Psoas muscle (tissue), 8 donors: ENCODE measurements around the gene RAB11FIP3. TPM values are rescaled to one million over a fixed set of nuclear protein-coding genes. Genes with fewer than 3 reads are reported as not detected.
"Not testable (repeated sequence)": the region's sequence is repeated elsewhere in the genome, so short reads cannot be mapped to it uniquely, and the experiment has no call there.

Experiments used
- ATAC-seq, 4 donors: fragments of 200-7000 bp; cut with Tn5 transposase; one replicate each; pipeline ENCODE4 v1.9.1; 2020; ENCODE audit warnings: moderate library complexity in 3 of 4, mild to moderate bottlenecking in 2 of 4
- DNase-seq, 2 donors: peaks; one replicate each; pipeline ENCODE4 v3.0.0-alpha.2; 2020
- H3K27ac ChIP-seq: fragments of 200-600 bp; one replicate; pipeline ENCODE4 v1.8.0; 2022
- H3K27me3 ChIP-seq, 3 donors: fragments of 200-600 bp in 1 of 3; one replicate each; pipeline versions ENCODE4 v1.6.1 to v1.8.0; 2013 to 2022; ENCODE audit warnings: low read length in 2 of 3, mild to moderate bottlenecking in 2 of 3, moderate library complexity in 1 of 3; ENCODE audit not compliant: insufficient read depth in 3 of 3
- H3K36me3 ChIP-seq, 2 donors: fragments of 200-600 bp in 1 of 2; one replicate each; pipeline versions ENCODE4 v1.6.1 to v1.8.0; 2013 to 2022; ENCODE audit warnings: low read depth in 1 of 2, mild to moderate bottlenecking in 1 of 2, moderate library complexity in 1 of 2; ENCODE audit not compliant: insufficient read depth in 1 of 2
- H3K4me1 ChIP-seq: fragments of 200-600 bp; one replicate; pipeline ENCODE4 v1.8.0; 2022
- H3K4me3 ChIP-seq: fragments of 200-600 bp; one replicate; pipeline ENCODE4 v1.8.0; 2022; ENCODE audit warnings: mild to moderate bottlenecking
- H3K9me3 ChIP-seq: fragments of 200-600 bp; one replicate; pipeline ENCODE4 v1.8.0; 2022
- CTCF ChIP-seq: fragments of 200-600 bp; IDR thresholded peaks from one replicate; pipeline ENCODE4 v1.8.0; 2022; ENCODE audit warnings: antibody characterized with exemption
- WGBS, 3 donors: extraction: QIAGEN DNeasy Blood & Tissue Kit; methylation state at CpG; one replicate each; pipeline versions ENCODE4 v1.1.6 to v1.1.7; 2013; 5-methylcytosine and 5-hydroxymethylcytosine counted together
- intact Hi-C, 2 donors: fragments of 100-400 bp; cut with DNase I; formaldehyde crosslinking; loops; one replicate each; pipeline versions ENCODE4 v1.11.0 to v1.14.2; 2022
- polyA plus RNA-seq, 3 donors: library from polyadenylated mRNA; stranded (reverse); fragments of 200-250 nt; gene quantifications; one replicate each; pipeline ENCODE4 v1.2.3, GENCODE V29; 2013
- total RNA-seq, 4 donors: library from RNA; stranded (reverse); fragmentation: NEBNext Ultra II Directional in 2 of 4; extraction: Animal tissue kit (Norgen Biotek cat#: 25700) in 2 of 4; gene quantifications; one replicate each; pipeline versions ENCODE4 v1.2.1 to v1.2.4, GENCODE V29; 2021 to 2023
- donor health status: healthy with polysubstance abuse.
- donor health status: DM: no; HTN: no; CAD: no; lungs with moderate emphysema.
- donor health status: Bipolar disorder and iron deficiency.
- donor health status: healthy.
- donor health status: DM: yes; HTN: yes; CAD: no.
- donor health status: DM: no; HTN: no; CAD: no.
- donor health status: DM: no; HTN: no; CAD: no.
- donor health status: DM: yes; HTN: yes; CAD: no.

RAB11FIP3 gene
- total and polyA plus RNA-seq, 7 donors: 20.3 to 89.5 (median 44.7) TPM

GRCh38 chr16:460787-461186 lies 35.3 kb downstream of the RAB11FIP3 start:
- intact Hi-C loops: no loop called here
- H3K27ac ChIP-seq: no peak overlapping the region
- DNase-seq (no peak), ATAC-seq (peak in 1 of 4 donors; percentile 11)
- no peak overlapping the region for H3K4me3 ChIP-seq
- WGBS, 3 donors: 85 to 90% (median 87%) methylated on average over 20 of the region's 20 CpGs
- H3K27me3 ChIP-seq: no peaks in the 10 kb centered on the region
- peaks cover 16% of the 10 kb centered on the region for H3K4me1 ChIP-seq
- no peaks in the 10 kb centered on the region for H3K9me3 ChIP-seq
- TF ChIP-seq CTCF: no peak
- H3K36me3 ChIP-seq: peaks cover 0 to 42% of the 10 kb centered on the region in 2 donors

GRCh38 chr16:463071-463470 lies 37.6 kb downstream of the RAB11FIP3 start:
- DNase-seq (no peak), ATAC-seq (no peak)
- no peaks in the 10 kb centered on the region for H3K27me3 ChIP-seq
- H3K4me3 ChIP-seq: no peak overlapping the region
- WGBS, 3 donors: 75 to 77% (median 76%) methylated on average over 11 of the region's 11 CpGs
- no peak overlapping the region for H3K27ac ChIP-seq
- no peaks in the 10 kb centered on the region for H3K9me3 ChIP-seq
- intact Hi-C loops: no loop called here
- TF ChIP-seq CTCF: no peak
- peaks cover under 1% of the 10 kb centered on the region for H3K4me1 ChIP-seq
- peaks cover 0 to 42% of the 10 kb centered on the region in 2 donors for H3K36me3 ChIP-seq

- Histone ChIP-seq H3K4me1 (peaks cover 14% of the 10 kb centered on the region), H3K9me3 (no peaks in the 10 kb centered on the region), H3K27me3 (no peaks in the 10 kb centered on the region), H3K36me3 (peaks cover 0 to 38% of the 10 kb centered on the region in 2 donors), H3K27ac (no peak overlapping the region), H3K4me3 (no peak overlapping the region)
- peak in 1 of 4 donors; percentile 3 for ATAC-seq
- DNase-seq: no peak
- no peak for TF ChIP-seq CTCF
- WGBS, 3 donors: 64 to 78% (median 68%) methylated on average over 12 to 13 of the region's 13 CpGs
- intact Hi-C loops: no loop called here
Measured at GRCh38 chr16:466651-467050, 41.2 kb downstream of the RAB11FIP3 start.

- peaks cover 17% of the 10 kb centered on the region for H3K4me1 ChIP-seq
- ATAC-seq, H3K27ac ChIP-seq, intact Hi-C loops, H3K9me3 ChIP-seq, H3K27me3 ChIP-seq, DNase-seq, H3K4me3 ChIP-seq: not testable (repeated sequence)
- H3K36me3 ChIP-seq: peaks cover 4 to 38% of the 10 kb centered on the region in 2 donors
- 81 to 90% (median 85%) methylated on average over 12 of the region's 12 CpGs for WGBS, 3 donors
Measured at GRCh38 chr16:467249-467871, 41.9 kb downstream of the RAB11FIP3 start.

- Histone ChIP-seq H3K36me3 (peaks cover 4 to 36% of the 10 kb centered on the region in 2 donors), H3K27me3 (no peaks in the 10 kb centered on the region), H3K27ac (no peak overlapping the region), H3K9me3 (no peaks in the 10 kb centered on the region), H3K4me1 (peaks cover 17% of the 10 kb centered on the region), H3K4me3 (no peak overlapping the region)
- WGBS, 3 donors: 82 to 84% (median 83%) methylated on average over 18 to 19 of the region's 19 CpGs
- no peak for DNase-seq
- ATAC-seq: peak; percentile 53 to 70 (median 63)
- TF ChIP-seq CTCF: no peak
- intact Hi-C loops: no loop called here
Measured at GRCh38 chr16:468068-468821, 42.8 kb downstream of the RAB11FIP3 start.

GRCh38 chr16:469459-469858 lies 44.0 kb downstream of the RAB11FIP3 start:
- WGBS, 3 donors: 88 to 98% (median 90%) methylated on average over 7 of the region's 7 CpGs
- H3K9me3 ChIP-seq, intact Hi-C loops, H3K27me3 ChIP-seq, H3K27ac ChIP-seq, H3K4me3 ChIP-seq, DNase-seq, ATAC-seq: not testable (repeated sequence)
- H3K4me1 ChIP-seq: peaks cover 17% of the 10 kb centered on the region
- H3K36me3 ChIP-seq: peaks cover 4 to 38% of the 10 kb centered on the region in 2 donors
